HepG2 (cell line): ENCODE data around the gene ADSS1. TPM values are rescaled to one million over a fixed set of nuclear protein-coding genes. Genes with fewer than 3 reads are reported as not detected.

Experiments
- ATM ChIP-seq: fragments of 450-650 bp; IDR thresholded peaks from 2 replicates; pipeline ENCODE4 v1.7.1; 2017; ENCODE audit warnings: mild to moderate bottlenecking, borderline replicate concordance
- CAMTA2 ChIP-seq: sonication (generic); formaldehyde crosslinking; IDR thresholded peaks from 2 replicates; pipeline ENCODE4 v1.4.0; 2020; ENCODE audit warnings: mild to moderate bottlenecking, missing genetic modification reagents, borderline replicate concordance
- CHD4 ChIP-seq: fragments of 200-600 bp; sonication (generic); IDR thresholded peaks from 2 replicates; pipeline ENCODE4 v1.7.0; 2017; ENCODE audit warnings: mild to moderate bottlenecking, low read length, borderline replicate concordance
- FOXP1 ChIP-seq, 2 experiments: fragments of 450-650 bp in 1 of 2; IDR thresholded peaks; 2 replicates each; pipeline ENCODE4 v1.6.1; 2017 to 2018; ENCODE audit warnings: antibody characterized with exemption in 1 of 2
- GZF1 ChIP-seq: sonication (generic); formaldehyde crosslinking; IDR thresholded peaks from 2 replicates; pipeline ENCODE4 v1.5.1; 2020; ENCODE audit warnings: mild to moderate bottlenecking, missing genetic modification reagents
- IRF2 ChIP-seq: IDR thresholded peaks from 2 replicates; pipeline ENCODE4 v1.6.1; 2018; ENCODE audit warnings: missing genetic modification reagents, missing compliant biosample characterization
- MAF1 ChIP-seq: sonication (generic); formaldehyde crosslinking; IDR thresholded peaks from 2 replicates; pipeline ENCODE4 v1.5.0; 2020; ENCODE audit warnings: missing genetic modification reagents, borderline replicate concordance
- NPAS2 ChIP-seq: sonication (generic); formaldehyde crosslinking; IDR thresholded peaks from 2 replicates; pipeline ENCODE4 v1.8.0; 2022; ENCODE audit warnings: mild to moderate bottlenecking, missing genetic modification reagents, borderline replicate concordance
- RFX3 ChIP-seq: IDR thresholded peaks from 2 replicates; pipeline ENCODE4 v1.6.1; 2016; ENCODE audit warnings: missing biosample characterization, missing genetic modification reagents
- SYNCRIP ChIP-seq: fragments of 200-400 bp; formaldehyde crosslinking; IDR thresholded peaks from 2 replicates; pipeline ENCODE4 v1.6.1; 2018; ENCODE audit warnings: mild to moderate bottlenecking, low read depth, low read length; ENCODE audit not compliant: insufficient read depth
- ZFAT ChIP-seq: sonication (generic); formaldehyde crosslinking; conservative IDR thresholded peaks from 2 replicates; pipeline ENCODE4 v1.8.1; 2023; ENCODE audit warnings: missing genetic modification reagents, inconsistent platforms
- ZNF263 ChIP-seq: sonication (generic); formaldehyde crosslinking; IDR thresholded peaks from 2 replicates; pipeline ENCODE4 v1.4.0; 2020; ENCODE audit warnings: missing genetic modification reagents
- ZNF446 ChIP-seq: sonication (generic); formaldehyde crosslinking; IDR thresholded peaks from 2 replicates; pipeline ENCODE4 v1.5.0; 2020; ENCODE audit warnings: mild to moderate bottlenecking, missing genetic modification reagents
- polyA plus RNA-seq, 8 experiments: library from polyadenylated mRNA; depleted of rRNA in 3 of 8; stranded (reverse) in 7 of 8; unstranded in 1 of 8; fragments of >200 nt; fragmentation: Illumina TruSeq in 4 of 8; extraction: Trizol in 4 of 8; gene quantifications; 2 replicates each; pipeline versions ENCODE4 v1.2.1 to v1.2.3, GENCODE V29; 2011 to 2016; ENCODE audit warnings: low read depth in 4 of 8, missing spikeins in 1 of 8, mixed read lengths in 1 of 8; ENCODE audit not compliant: insufficient read depth in 1 of 8
- total RNA-seq, 5 experiments: library from RNA; depleted of rRNA; stranded (reverse); fragments of >200 nt; fragmentation: Illumina TruSeq; extraction: Trizol; gene quantifications; 2 replicates each; pipeline ENCODE4 v1.2.3, GENCODE V29; 2016; ENCODE audit warnings: low read depth in 1 of 5
- TF ChIP-seq, protein P1 (sequence below): sonication (generic); formaldehyde crosslinking; IDR thresholded peaks from 2 replicates; pipeline ENCODE4 v1.4.0; 2020; ENCODE audit warnings: missing genetic modification reagents
- TF ChIP-seq, protein P2 (sequence below): sonication (generic); formaldehyde crosslinking; IDR thresholded peaks from 2 replicates; pipeline ENCODE4 v1.4.0; 2020; ENCODE audit warnings: missing genetic modification reagents, borderline replicate concordance
- TF ChIP-seq, protein P3 (sequence below): sonication (generic); formaldehyde crosslinking; conservative IDR thresholded peaks from 2 replicates; pipeline ENCODE4 v1.8.0; 2022; ENCODE audit warnings: missing genetic modification reagents

The ADSS1 gene
- total and polyA plus RNA-seq, 2 of the 13 experiments (the other 11 are each of a cell fraction or from before 2014, with no cell fraction given): 1.0 to 36.7 TPM

DNA sequence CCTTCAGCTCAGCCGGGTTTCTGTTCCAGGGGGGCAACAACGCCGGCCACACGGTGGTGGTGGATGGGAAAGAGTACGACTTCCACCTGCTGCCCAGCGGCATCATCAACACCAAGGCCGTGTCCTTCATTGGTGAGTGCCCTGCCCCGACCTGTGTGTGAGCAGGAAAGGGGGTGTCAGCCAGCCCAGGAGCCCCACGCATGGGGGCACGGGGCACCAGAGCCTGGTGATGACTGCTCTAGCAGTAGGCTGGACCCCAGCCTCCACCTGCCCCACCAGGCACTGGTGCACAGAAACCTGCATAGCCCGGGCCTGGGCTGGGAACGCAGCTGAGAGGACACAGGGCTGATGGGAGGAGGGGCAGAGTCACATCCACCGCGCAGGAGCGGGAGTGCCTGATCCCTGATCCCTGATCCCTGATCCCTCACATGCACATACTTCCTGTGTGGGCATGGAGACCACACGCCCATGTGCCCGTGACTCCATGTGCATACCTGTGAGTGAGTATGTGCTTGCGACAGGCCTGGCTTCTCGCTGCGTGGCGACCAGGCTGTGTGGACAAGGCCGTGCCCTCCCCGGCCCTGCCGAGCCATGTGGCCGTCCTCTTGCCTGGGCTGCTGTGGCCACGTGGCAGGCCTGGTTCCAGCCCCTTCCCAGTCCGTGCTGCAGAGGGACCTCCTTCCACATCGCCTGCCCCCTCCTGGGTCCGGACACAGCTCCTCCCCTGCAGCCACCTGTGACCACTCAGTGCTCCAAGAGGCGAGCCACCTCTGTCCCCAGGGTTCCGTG, 11.2 kb downstream of the ADSS1 start (continued):
- TF ChIP-seq, protein P1, sequence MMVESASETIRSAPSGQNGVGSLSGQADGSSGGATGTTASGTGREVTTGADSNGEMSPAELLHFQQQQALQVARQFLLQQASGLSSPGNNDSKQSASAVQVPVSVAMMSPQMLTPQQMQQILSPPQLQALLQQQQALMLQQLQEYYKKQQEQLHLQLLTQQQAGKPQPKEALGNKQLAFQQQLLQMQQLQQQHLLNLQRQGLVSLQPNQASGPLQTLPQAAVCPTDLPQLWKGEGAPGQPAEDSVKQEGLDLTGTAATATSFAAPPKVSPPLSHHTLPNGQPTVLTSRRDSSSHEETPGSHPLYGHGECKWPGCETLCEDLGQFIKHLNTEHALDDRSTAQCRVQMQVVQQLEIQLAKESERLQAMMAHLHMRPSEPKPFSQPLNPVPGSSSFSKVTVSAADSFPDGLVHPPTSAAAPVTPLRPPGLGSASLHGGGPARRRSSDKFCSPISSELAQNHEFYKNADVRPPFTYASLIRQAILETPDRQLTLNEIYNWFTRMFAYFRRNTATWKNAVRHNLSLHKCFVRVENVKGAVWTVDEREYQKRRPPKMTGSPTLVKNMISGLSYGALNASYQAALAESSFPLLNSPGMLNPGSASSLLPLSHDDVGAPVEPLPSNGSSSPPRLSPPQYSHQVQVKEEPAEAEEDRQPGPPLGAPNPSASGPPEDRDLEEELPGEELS (CRISPR knock-in tag): no peak; the same call in 1 of the 2 replicates
- TF ChIP-seq, protein P2, sequence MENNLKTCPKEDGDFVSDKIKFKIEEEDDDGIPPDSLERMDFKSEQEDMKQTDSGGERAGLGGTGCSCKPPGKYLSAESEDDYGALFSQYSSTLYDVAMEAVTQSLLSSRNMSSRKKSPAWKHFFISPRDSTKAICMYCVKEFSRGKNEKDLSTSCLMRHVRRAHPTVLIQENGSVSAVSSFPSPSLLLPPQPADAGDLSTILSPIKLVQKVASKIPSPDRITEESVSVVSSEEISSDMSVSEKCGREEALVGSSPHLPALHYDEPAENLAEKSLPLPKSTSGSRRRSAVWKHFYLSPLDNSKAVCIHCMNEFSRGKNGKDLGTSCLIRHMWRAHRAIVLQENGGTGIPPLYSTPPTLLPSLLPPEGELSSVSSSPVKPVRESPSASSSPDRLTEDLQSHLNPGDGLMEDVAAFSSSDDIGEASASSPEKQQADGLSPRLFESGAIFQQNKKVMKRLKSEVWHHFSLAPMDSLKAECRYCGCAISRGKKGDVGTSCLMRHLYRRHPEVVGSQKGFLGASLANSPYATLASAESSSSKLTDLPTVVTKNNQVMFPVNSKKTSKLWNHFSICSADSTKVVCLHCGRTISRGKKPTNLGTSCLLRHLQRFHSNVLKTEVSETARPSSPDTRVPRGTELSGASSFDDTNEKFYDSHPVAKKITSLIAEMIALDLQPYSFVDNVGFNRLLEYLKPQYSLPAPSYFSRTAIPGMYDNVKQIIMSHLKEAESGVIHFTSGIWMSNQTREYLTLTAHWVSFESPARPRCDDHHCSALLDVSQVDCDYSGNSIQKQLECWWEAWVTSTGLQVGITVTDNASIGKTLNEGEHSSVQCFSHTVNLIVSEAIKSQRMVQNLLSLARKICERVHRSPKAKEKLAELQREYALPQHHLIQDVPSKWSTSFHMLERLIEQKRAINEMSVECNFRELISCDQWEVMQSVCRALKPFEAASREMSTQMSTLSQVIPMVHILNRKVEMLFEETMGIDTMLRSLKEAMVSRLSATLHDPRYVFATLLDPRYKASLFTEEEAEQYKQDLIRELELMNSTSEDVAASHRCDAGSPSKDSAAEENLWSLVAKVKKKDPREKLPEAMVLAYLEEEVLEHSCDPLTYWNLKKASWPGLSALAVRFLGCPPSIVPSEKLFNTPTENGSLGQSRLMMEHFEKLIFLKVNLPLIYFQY: no peak
- no peak for TF ChIP-seq MAF1 (CRISPR knock-in tag)
- peak; percentile 44; the same call in 1 of the 2 replicates for TF ChIP-seq IRF2 (CRISPR knock-in tag)
- no peak for TF ChIP-seq RFX3 (CRISPR knock-in tag)
- no peak for TF ChIP-seq SYNCRIP
- peak; percentile 96 for TF ChIP-seq ZNF263 (CRISPR knock-in tag)
- TF ChIP-seq ZFAT (CRISPR knock-in tag): no peak
- TF ChIP-seq NPAS2 (CRISPR knock-in tag): no peak
- TF ChIP-seq CHD4: no peak
- TF ChIP-seq GZF1 (CRISPR knock-in tag): 0 out of 2 replicates have a peak, but pooled peaks have one; percentile 20
- TF ChIP-seq ATM: no peak
- no peak for TF ChIP-seq ZNF446 (CRISPR knock-in tag)
- TF ChIP-seq FOXP1 (IDR thresholded peaks at IDR 0.05): no peak
- 0 out of 2 replicates have a peak, but pooled peaks have one; percentile 19 for TF ChIP-seq FOXP1 (CRISPR knock-in tag; IDR thresholded peaks at IDR 0.05)
- TF ChIP-seq, protein P3, sequence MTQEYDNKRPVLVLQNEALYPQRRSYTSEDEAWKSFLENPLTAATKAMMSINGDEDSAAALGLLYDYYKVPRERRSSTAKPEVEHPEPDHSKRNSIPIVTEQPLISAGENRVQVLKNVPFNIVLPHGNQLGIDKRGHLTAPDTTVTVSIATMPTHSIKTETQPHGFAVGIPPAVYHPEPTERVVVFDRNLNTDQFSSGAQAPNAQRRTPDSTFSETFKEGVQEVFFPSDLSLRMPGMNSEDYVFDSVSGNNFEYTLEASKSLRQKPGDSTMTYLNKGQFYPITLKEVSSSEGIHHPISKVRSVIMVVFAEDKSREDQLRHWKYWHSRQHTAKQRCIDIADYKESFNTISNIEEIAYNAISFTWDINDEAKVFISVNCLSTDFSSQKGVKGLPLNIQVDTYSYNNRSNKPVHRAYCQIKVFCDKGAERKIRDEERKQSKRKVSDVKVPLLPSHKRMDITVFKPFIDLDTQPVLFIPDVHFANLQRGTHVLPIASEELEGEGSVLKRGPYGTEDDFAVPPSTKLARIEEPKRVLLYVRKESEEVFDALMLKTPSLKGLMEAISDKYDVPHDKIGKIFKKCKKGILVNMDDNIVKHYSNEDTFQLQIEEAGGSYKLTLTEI: no peak
- no peak for TF ChIP-seq CAMTA2 (CRISPR knock-in tag)
